Measurements from ENCODE around the gene SLCO1A2.
"Not testable (repeated sequence)": the region's sequence is repeated elsewhere in the genome, so short reads cannot be mapped to it uniquely, and the experiment has no call there.

The SLCO1A2 gene

GRCh38 chr12:21334771-21335325, at the start of gene SLCO1A2:
SLCO1A2 (minus strand) TSS chr12:21334917; CDS start chr12:21334647, 270 bp downstream.
- no peak for DNase-seq (ENCODE audit: low read depth in 2 of 2)

GRCh38 chr12:21384261-21384660, 49.5 kb upstream of the SLCO1A2 start:
- no peak for DNase-seq (ENCODE audit: low read depth in 2 of 2)

- not testable (repeated sequence) for DNase-seq (ENCODE audit: low read depth in 2 of 2)
These were observed 46.6 kb upstream of the SLCO1A2 start for GRCh38 chr12:21381320-21381719.

- DNase-seq (ENCODE audit: low read depth in 2 of 2) = no peak
These were observed 44.5 kb upstream of the SLCO1A2 start for GRCh38 chr12:21379218-21379617.

- no peak for DNase-seq (ENCODE audit: low read depth in 2 of 2)
These were observed 37.9 kb upstream of the SLCO1A2 start, which contains the start of gene IAPP for GRCh38 chr12:21372602-21373001. IAPP (plus strand) TSS chr12:21372902; CDS start chr12:21373352, 450 bp downstream.

- no peak for DNase-seq (ENCODE audit: low read depth in 2 of 2)
These were observed 36.2 kb upstream of the SLCO1A2 start for GRCh38 chr12:21370845-21371449.

GRCh38 chr12:21369141-21369980, 34.6 kb upstream of the SLCO1A2 start:
- no peak for DNase-seq (ENCODE audit: low read depth in 2 of 2)

- DNase-seq (ENCODE audit: low read depth in 2 of 2) = not testable (repeated sequence)
These were observed 25.9 kb upstream of the SLCO1A2 start for GRCh38 chr12:21360632-21361031.

GRCh38 chr12:21354641-21355040, 19.9 kb upstream of the SLCO1A2 start:
- no peak for DNase-seq (ENCODE audit: low read depth in 2 of 2)

GRCh38 chr12:21353948-21354347, 19.2 kb upstream of the SLCO1A2 start:
- no peak for DNase-seq (ENCODE audit: low read depth in 2 of 2)

- no peak for DNase-seq (ENCODE audit: low read depth in 2 of 2)
These were observed 18.8 kb upstream of the SLCO1A2 start for GRCh38 chr12:21353487-21353886.

GRCh38 chr12:21350975-21351374, 16.3 kb upstream of the SLCO1A2 start:
- DNase-seq (ENCODE audit: low read depth in 2 of 2) = no peak

- no peak for DNase-seq (ENCODE audit: low read depth in 2 of 2)
These were observed 12.0 kb upstream of the SLCO1A2 start for GRCh38 chr12:21346542-21347205.

GRCh38 chr12:21343636-21344035, 8.9 kb upstream of the SLCO1A2 start:
- no peak for DNase-seq (ENCODE audit: low read depth in 2 of 2)

GRCh38 chr12:21341769-21342168, 7.1 kb upstream of the SLCO1A2 start:
- no peak for DNase-seq (ENCODE audit: low read depth in 2 of 2)

GRCh38 chr12:21340403-21340802, 5.7 kb upstream of the SLCO1A2 start:
- DNase-seq (ENCODE audit: low read depth in 2 of 2) = no peak

- DNase-seq (ENCODE audit: low read depth in 2 of 2) = no peak
These were observed 5.2 kb upstream of the SLCO1A2 start for GRCh38 chr12:21339921-21340320.

- DNase-seq (ENCODE audit: low read depth in 2 of 2) = no peak
These were observed 3.4 kb upstream of the SLCO1A2 start for GRCh38 chr12:21337959-21338744.

GRCh38 chr12:21337453-21337852, 2.7 kb upstream of the SLCO1A2 start:
- DNase-seq (ENCODE audit: low read depth in 2 of 2) = no peak

- no peak for DNase-seq (ENCODE audit: low read depth in 2 of 2)
These were observed 1.9 kb upstream of the SLCO1A2 start for GRCh38 chr12:21336656-21337055.

GRCh38 chr12:21330682-21331253, 3.9 kb downstream of the SLCO1A2 start:
- DNase-seq (ENCODE audit: low read depth in 2 of 2) = no peak
